Measurements from ENCODE around the gene HEATR1.

GRCh38 chr1:236526079-236526478 is 78.2 kb downstream of the HEATR1 start:
- no peak for TF ChIP-seq CTCF (IDR thresholded peaks at IDR 0.05)
- TF ChIP-seq POLR2AphosphoS5 (IDR thresholded peaks at IDR 0.05), result no peak

Measured in transverse colon (tissue), 4 donors.